AG04449 (cell line): ENCODE results near the gene PDPR.
"Not testable (repeated sequence)": the region's sequence is repeated elsewhere in the genome, so short reads cannot be mapped to it uniquely, and the experiment has no call there.

ENCODE experiments used
- CTCF ChIA-PET: fragments of 350-600 bp; formaldehyde crosslinking; extraction: SDS; loops from one replicate; lab custom pipeline; 2021; ENCODE audit warnings: antibody characterized with exemption; lab: Yijun Ruan, JAX
- POLR2A ChIA-PET: fragments of 400-600, 350-600 bp; formaldehyde crosslinking; extraction: SDS; loops from one replicate; lab custom pipeline; 2020; ENCODE audit warnings: antibody characterized with exemption, inconsistent platforms; lab: Yijun Ruan, JAX
- DNase-seq: peaks from one replicate; pipeline ENCODE4 v3.0.0-alpha.2; 2010; ENCODE audit warnings: low read depth, low spot score
- H3K4me3 ChIP-seq: 2 replicates; pipeline ENCODE4 v1.5.1; 2011; ENCODE audit warnings: low read depth, mild to moderate bottlenecking, control low read depth, low read length

PDPR gene

GRCh38 chr16:70198666-70199065 lies 84.5 kb downstream of the PDPR start:
- H3K4me3 ChIP-seq, DNase-seq, CTCF ChIA-PET, POLR2A ChIA-PET: not testable (repeated sequence)

- H3K4me3 ChIP-seq, DNase-seq, CTCF ChIA-PET, POLR2A ChIA-PET: not testable (repeated sequence)
Measured at GRCh38 chr16:70199170-70199569, 85.0 kb downstream of the PDPR start.

GRCh38 chr16:70200063-70200462 lies 85.9 kb downstream of the PDPR start:
- CTCF ChIA-PET, H3K4me3 ChIP-seq, POLR2A ChIA-PET, DNase-seq: not testable (repeated sequence)

- POLR2A ChIA-PET, DNase-seq, CTCF ChIA-PET, H3K4me3 ChIP-seq: not testable (repeated sequence)
Measured at GRCh38 chr16:70203508-70203907, 89.4 kb downstream of the PDPR start.

GRCh38 chr16:70204010-70204409 lies 89.9 kb downstream of the PDPR start:
- POLR2A ChIA-PET, CTCF ChIA-PET, DNase-seq, H3K4me3 ChIP-seq: not testable (repeated sequence)

- DNase-seq, POLR2A ChIA-PET, H3K4me3 ChIP-seq, CTCF ChIA-PET: not testable (repeated sequence)
Measured at GRCh38 chr16:70204668-70205405, 90.7 kb downstream of the PDPR start.

- DNase-seq, H3K4me3 ChIP-seq, CTCF ChIA-PET, POLR2A ChIA-PET: not testable (repeated sequence)
Measured at GRCh38 chr16:70206382-70206781, 92.2 kb downstream of the PDPR start.
